ENCODE measurements around the gene CRABP1.

The CRABP1 gene

GRCh38 chr15:78340231-78341056 is at the start of gene CRABP1:
CRABP1 (plus strand) TSS chr15:78340353; CDS start chr15:78340429, 76 bp downstream.
- DNase-seq (ENCODE audit: low read depth in 2 of 2, low spot score in 1 of 2) = no peak

- DNase-seq (ENCODE audit: low read depth in 2 of 2, low spot score in 1 of 2) = no peak
Observed at GRCh38 chr15:78291052-78291451, 49.1 kb upstream of the CRABP1 start.

GRCh38 chr15:78291698-78292097 is 48.5 kb upstream of the CRABP1 start:
- DNase-seq (ENCODE audit: low read depth in 2 of 2, low spot score in 1 of 2) = no peak

- DNase-seq (ENCODE audit: low read depth in 2 of 2, low spot score in 1 of 2) = no peak
Observed at GRCh38 chr15:78292219-78292618, 47.9 kb upstream of the CRABP1 start.

GRCh38 chr15:78299101-78299930 is 40.8 kb upstream of the CRABP1 start, which contains the start of gene SKIC8:
SKIC8 (minus strand) TSS chr15:78299609; CDS start chr15:78295686, 3,923 bp downstream.
- DNase-seq (ENCODE audit: low read depth in 2 of 2, low spot score in 1 of 2) = peak; percentile 66 to 78

GRCh38 chr15:78301326-78301725 is 38.8 kb upstream of the CRABP1 start:
- no peak for DNase-seq (ENCODE audit: low read depth in 2 of 2, low spot score in 1 of 2)

- no peak for DNase-seq (ENCODE audit: low read depth in 2 of 2, low spot score in 1 of 2)
Observed at GRCh38 chr15:78301828-78302227, 38.3 kb upstream of the CRABP1 start.

- DNase-seq (ENCODE audit: low read depth in 2 of 2, low spot score in 1 of 2) = no peak
Observed at GRCh38 chr15:78302579-78303312, 37.4 kb upstream of the CRABP1 start.

GRCh38 chr15:78304216-78305066 is 35.7 kb upstream of the CRABP1 start:
- DNase-seq (ENCODE audit: low read depth in 2 of 2, low spot score in 1 of 2) = no peak

- no peak for DNase-seq (ENCODE audit: low read depth in 2 of 2, low spot score in 1 of 2)
Observed at GRCh38 chr15:78306176-78306774, 33.9 kb upstream of the CRABP1 start.

GRCh38 chr15:78307976-78308375 is 32.2 kb upstream of the CRABP1 start:
- no peak for DNase-seq (ENCODE audit: low read depth in 2 of 2, low spot score in 1 of 2)

- DNase-seq (ENCODE audit: low read depth in 2 of 2, low spot score in 1 of 2) = no peak
Observed at GRCh38 chr15:78308422-78309032, 31.6 kb upstream of the CRABP1 start.

GRCh38 chr15:78311292-78311691 is 28.9 kb upstream of the CRABP1 start:
- no peak for DNase-seq (ENCODE audit: low read depth in 2 of 2, low spot score in 1 of 2)

- no peak for DNase-seq (ENCODE audit: low read depth in 2 of 2, low spot score in 1 of 2)
Observed at GRCh38 chr15:78312536-78312935, 27.6 kb upstream of the CRABP1 start.

GRCh38 chr15:78312957-78313356 is 27.2 kb upstream of the CRABP1 start:
- DNase-seq (ENCODE audit: low read depth in 2 of 2, low spot score in 1 of 2) = no peak

- no peak for DNase-seq (ENCODE audit: low read depth in 2 of 2, low spot score in 1 of 2)
Observed at GRCh38 chr15:78313383-78313782, 26.8 kb upstream of the CRABP1 start.

GRCh38 chr15:78314181-78314581 is 26.0 kb upstream of the CRABP1 start:
- no peak for DNase-seq (ENCODE audit: low read depth in 2 of 2, low spot score in 1 of 2)

- no peak for DNase-seq (ENCODE audit: low read depth in 2 of 2, low spot score in 1 of 2)
Observed at GRCh38 chr15:78315686-78316282, 24.4 kb upstream of the CRABP1 start.

Measured in stimulated activated CD8-positive, alpha-beta memory T cell treated with anti-CD3 and anti-CD28 coated beads, Interleukin-4, amount 100 ng/mL, for 4 hours (primary cell).